DMS53 treated with DMSO at 0.1 percent for 48 hours (cell line): ENCODE measurements around the gene NKG7.

ENCODE experiments used
- DNase-seq: peaks from one replicate; lab custom pipeline; 2025; ENCODE audit not compliant: unreplicated experiment; lab: John Stamatoyannopoulos, UW

NKG7 gene

GRCh38 chr19:51338563-51339312 lies 33.7 kb downstream of the NKG7 start:
- DNase-seq, result no peak

GRCh38 chr19:51337861-51338562 lies 34.4 kb downstream of the NKG7 start:
- no peak for DNase-seq

GRCh38 chr19:51337141-51337860 lies 35.2 kb downstream of the NKG7 start:
- DNase-seq, result no peak

GRCh38 chr19:51333836-51334460 lies 38.5 kb downstream of the NKG7 start:
- no peak for DNase-seq

GRCh38 chr19:51331716-51332115 lies 40.7 kb downstream of the NKG7 start:
- DNase-seq, result no peak

GRCh38 chr19:51331193-51331592 lies 41.3 kb downstream of the NKG7 start:
- no peak for DNase-seq

- no peak for DNase-seq
Observed at GRCh38 chr19:51330366-51330765, 42.1 kb downstream of the NKG7 start.

GRCh38 chr19:51329411-51329810 lies 43.0 kb downstream of the NKG7 start:
- no peak for DNase-seq

GRCh38 chr19:51327066-51328001 lies 45.1 kb downstream of the NKG7 start:
- no peak for DNase-seq

GRCh38 chr19:51326216-51327065 lies 46.0 kb downstream of the NKG7 start:
- no peak for DNase-seq

GRCh38 chr19:51325161-51325976 lies 47.1 kb downstream of the NKG7 start:
- no peak for DNase-seq

GRCh38 chr19:51324167-51324481 lies 48.3 kb downstream of the NKG7 start:
- no peak for DNase-seq

- DNase-seq, result no peak
Observed at GRCh38 chr19:51323481-51324166, 48.8 kb downstream of the NKG7 start.

- no peak for DNase-seq
Observed at GRCh38 chr19:51321799-51322198, 50.7 kb downstream of the NKG7 start.
